ENCODE data around the gene PAQR9. TPM values are rescaled to one million over a fixed set of nuclear protein-coding genes. Genes with fewer than 3 reads are reported as not detected.
"Not testable (repeated sequence)": the region's sequence is repeated elsewhere in the genome, so short reads cannot be mapped to it uniquely, and the experiment has no call there.

The PAQR9 gene
- total RNA-seq: not detected

- DNase-seq (ENCODE audit: low spot score in 2 of 2) (peak in 1 of 2 donors; percentile 26), ATAC-seq (peak; percentile 53 to 62)
- Mint-ChIP-seq H3K27ac (no peak within 1 kb of the TSS), H3K36me3 (peaks cover 11 to 19% of the 10 kb centered on the region in 2 donors), H3K9me3 (no peaks in the 10 kb centered on the region)
These were observed at the start of gene PAQR9 for GRCh38 chr3:142963516-142964448. Gene PAQR9, minus strand, starts transcription at chr3:142963674. Its CDS starts 338 bp downstream, at chr3:142963336.

- no peaks in the 10 kb centered on the region for H3K9me3 Mint-ChIP-seq
- ATAC-seq (no peak), DNase-seq (ENCODE audit: low spot score in 2 of 2) (no peak)
- peak overlapping the region; percentile 30 to 70 for H3K27ac Mint-ChIP-seq
- H3K36me3 Mint-ChIP-seq: peaks cover 0 to 16% of the 10 kb centered on the region in 2 donors
These were observed 48.2 kb upstream of the PAQR9 start for GRCh38 chr3:143011705-143012104.

GRCh38 chr3:143010024-143010423 is 46.5 kb upstream of the PAQR9 start:
- DNase-seq (ENCODE audit: low spot score in 2 of 2): no peak
- Mint-ChIP-seq H3K27ac (no peak overlapping the region), H3K9me3 (no peaks in the 10 kb centered on the region), H3K36me3 (peaks cover 0 to 10% of the 10 kb centered on the region in 2 donors)
- ATAC-seq: no peak

GRCh38 chr3:143004823-143005222 is 41.3 kb upstream of the PAQR9 start:
- Mint-ChIP-seq H3K9me3 (no peaks in the 10 kb centered on the region), H3K27ac (no peak overlapping the region), H3K36me3 (peaks cover 26 to 27% of the 10 kb centered on the region in 2 donors)
- DNase-seq (ENCODE audit: low spot score in 2 of 2): no peak
- ATAC-seq: no peak

GRCh38 chr3:143002727-143003126 is 39.3 kb upstream of the PAQR9 start:
- Mint-ChIP-seq H3K36me3 (peaks cover 26 to 27% of the 10 kb centered on the region in 2 donors), H3K9me3 (no peaks in the 10 kb centered on the region), H3K27ac (peak overlapping the region; percentile 93 to 98)
- DNase-seq (ENCODE audit: low spot score in 2 of 2): no peak
- no peak for ATAC-seq

GRCh38 chr3:143002083-143002712 is 38.7 kb upstream of the PAQR9 start:
- peak; percentile 40 to 58 for ATAC-seq
- peaks cover 26 to 27% of the 10 kb centered on the region in 2 donors for H3K36me3 Mint-ChIP-seq
- no peak for DNase-seq (ENCODE audit: low spot score in 2 of 2)
- peak overlapping the region; percentile 93 to 98 for H3K27ac Mint-ChIP-seq
- no peaks in the 10 kb centered on the region for H3K9me3 Mint-ChIP-seq

- Mint-ChIP-seq H3K9me3 (no peaks in the 10 kb centered on the region), H3K36me3 (peaks cover 26 to 27% of the 10 kb centered on the region in 2 donors), H3K27ac (peak within 1 kb of the TSS; percentile 93 to 98)
- peak; percentile 88 to 93 for DNase-seq (ENCODE audit: low spot score in 2 of 2)
- peak; percentile 90 to 92 for ATAC-seq
These were observed 38.1 kb upstream of the PAQR9 start, which contains the start of gene U2SURP for GRCh38 chr3:143001369-143002082. Gene U2SURP, plus strand, starts transcription at chr3:143001570. Its CDS starts 59 bp downstream, at chr3:143001629.

GRCh38 chr3:143001034-143001368 is 37.5 kb upstream of the PAQR9 start:
- DNase-seq (ENCODE audit: low spot score in 2 of 2): peak in 1 of 2 donors; percentile 56
- peak; percentile 79 to 82 for ATAC-seq
- H3K36me3 Mint-ChIP-seq: peaks cover 26 to 27% of the 10 kb centered on the region in 2 donors
- H3K9me3 Mint-ChIP-seq: no peaks in the 10 kb centered on the region
- peak overlapping the region; percentile 93 to 98 for H3K27ac Mint-ChIP-seq

GRCh38 chr3:143000528-143000927 is 37.1 kb upstream of the PAQR9 start:
- Mint-ChIP-seq H3K27ac (peak overlapping the region; percentile 93 to 98), H3K36me3 (peaks cover 26 to 27% of the 10 kb centered on the region in 2 donors), H3K9me3 (no peaks in the 10 kb centered on the region)
- ATAC-seq (no peak), DNase-seq (ENCODE audit: low spot score in 2 of 2) (no peak)

- H3K9me3 Mint-ChIP-seq: no peaks in the 10 kb centered on the region
- peaks cover 26 to 27% of the 10 kb centered on the region in 2 donors for H3K36me3 Mint-ChIP-seq
- no peak for DNase-seq (ENCODE audit: low spot score in 2 of 2)
- peak overlapping the region; percentile 8 to 93 for H3K27ac Mint-ChIP-seq
- no peak for ATAC-seq
These were observed 36.4 kb upstream of the PAQR9 start for GRCh38 chr3:142999881-143000280.

- peaks cover 26 to 27% of the 10 kb centered on the region in 2 donors for H3K36me3 Mint-ChIP-seq
- ATAC-seq (no peak), DNase-seq (ENCODE audit: low spot score in 2 of 2) (no peak)
- H3K9me3 Mint-ChIP-seq: no peaks in the 10 kb centered on the region
- H3K27ac Mint-ChIP-seq: no peak overlapping the region
These were observed 35.0 kb upstream of the PAQR9 start for GRCh38 chr3:142998439-142998838.

- no peak for DNase-seq (ENCODE audit: low spot score in 2 of 2)
- Mint-ChIP-seq H3K9me3 (no peaks in the 10 kb centered on the region), H3K36me3 (peaks cover 18 to 19% of the 10 kb centered on the region in 2 donors), H3K27ac (no peak overlapping the region)
- ATAC-seq: no peak
These were observed 33.9 kb upstream of the PAQR9 start for GRCh38 chr3:142997330-142997729.

GRCh38 chr3:142993958-142994442 is 30.5 kb upstream of the PAQR9 start:
- Mint-ChIP-seq H3K36me3 (no peaks in the 10 kb centered on the region), H3K9me3 (no peaks in the 10 kb centered on the region), H3K27ac (no peak overlapping the region)
- ATAC-seq (peak; percentile 49 to 70), DNase-seq (ENCODE audit: low spot score in 2 of 2) (peak in 1 of 2 donors; percentile 59)

- no peak overlapping the region for H3K27ac Mint-ChIP-seq
- DNase-seq (ENCODE audit: low spot score in 2 of 2): no peak
- no peaks in the 10 kb centered on the region for H3K9me3 Mint-ChIP-seq
- H3K36me3 Mint-ChIP-seq: no peaks in the 10 kb centered on the region
- ATAC-seq: no peak
These were observed 28.8 kb upstream of the PAQR9 start for GRCh38 chr3:142992323-142992722.

GRCh38 chr3:142990721-142991120 is 27.2 kb upstream of the PAQR9 start:
- Mint-ChIP-seq H3K27ac (no peak overlapping the region), H3K9me3 (no peaks in the 10 kb centered on the region), H3K36me3 (no peaks in the 10 kb centered on the region)
- DNase-seq (ENCODE audit: low spot score in 2 of 2) (no peak), ATAC-seq (no peak)

GRCh38 chr3:142988826-142989225 is 25.4 kb upstream of the PAQR9 start:
- not testable (repeated sequence) for DNase-seq (ENCODE audit: low spot score in 2 of 2); H3K27ac Mint-ChIP-seq; H3K9me3 Mint-ChIP-seq; ATAC-seq; H3K36me3 Mint-ChIP-seq

All from activated naive CD4-positive, alpha-beta T cell treated with anti-CD3 and anti-CD28 coated beads, Interleukin-2, amount 50 U/mL, for 72 hours (primary cell).